CD4-positive, alpha-beta T cell (primary cell): Measurements from ENCODE around the gene SLC10A2. TPM values are rescaled to one million over a fixed set of nuclear protein-coding genes. Genes with fewer than 3 reads are reported as not detected.

ENCODE experiments used
- ATAC-seq: fragments of 200-7000 bp; cut with Tn5 transposase; one replicate; pipeline ENCODE4 v1.10.0; 2022; ENCODE audit warnings: mild to moderate bottlenecking; ENCODE audit not compliant: poor library complexity
- CTCF ChIA-PET: fragments of 350-600 bp; sonication (Branson Sonifier 250); formaldehyde crosslinking; loops from one replicate; lab custom pipeline; 2021; ENCODE audit warnings: antibody characterized with exemption, inconsistent platforms; lab: Charles Lee
- POLR2A ChIA-PET: fragments of 350-600 bp; sonication (Branson Sonifier 250); formaldehyde crosslinking; loops from one replicate; lab custom pipeline; 2021; ENCODE audit warnings: antibody characterized with exemption, inconsistent platforms; lab: Charles Lee
- DNase-seq, 14 experiments: peaks; one replicate each; pipeline ENCODE4 v3.0.0-alpha.2; 2013 to 2020; ENCODE audit warnings: mixed read lengths in 2 of 14
- H3K27ac ChIP-seq, 2 donors: one replicate each; pipeline versions ENCODE4 v1.5.1 to v1.7.0; 2013; ENCODE audit warnings: low read length in 2 of 2, low read depth in 1 of 2, mild to moderate bottlenecking in 1 of 2
- H3K27me3 ChIP-seq, 2 experiments: 1 replicate in 1 of 2; 2 replicates in 1 of 2; pipeline versions ENCODE4 v1.6.1 to v1.7.0; 2013; ENCODE audit warnings: low read length in 2 of 2, control low read depth in 1 of 2, mild to moderate bottlenecking in 1 of 2, moderate library complexity in 1 of 2; ENCODE audit not compliant: insufficient read depth in 2 of 2, control insufficient read depth in 1 of 2
- H3K36me3 ChIP-seq: one replicate; pipeline ENCODE4 v1.6.1; 2013; ENCODE audit warnings: low read length, control low read depth; ENCODE audit not compliant: insufficient read depth
- H3K4me1 ChIP-seq: one replicate; pipeline ENCODE4 v1.6.1; 2013; ENCODE audit warnings: low read length, control low read depth; ENCODE audit not compliant: insufficient read depth
- H3K4me3 ChIP-seq: one replicate; pipeline ENCODE4 v1.5.1; 2013; ENCODE audit warnings: mild to moderate bottlenecking, low read length, moderate library complexity
- H3K9me3 ChIP-seq, 2 experiments: 1 replicate in 1 of 2; 2 replicates in 1 of 2; pipeline versions ENCODE4 v1.6.1 to v1.7.0; 2013; ENCODE audit warnings: low read length in 2 of 2, mild to moderate bottlenecking in 2 of 2, control low read depth in 1 of 2, moderate library complexity in 1 of 2; ENCODE audit not compliant: control insufficient read depth in 1 of 2, insufficient read depth in 1 of 2
- H3K27ac Mint-ChIP-seq: one replicate; pipeline ENCODE4 v1.8.0; 2020; ENCODE audit warnings: mixed read lengths
- H3K27me3 Mint-ChIP-seq: one replicate; pipeline ENCODE4 v1.8.0; 2021; ENCODE audit warnings: mixed read lengths
- H3K36me3 Mint-ChIP-seq: one replicate; pipeline ENCODE4 v1.8.0; 2021; ENCODE audit warnings: low read depth, mixed read lengths
- H3K4me1 Mint-ChIP-seq: one replicate; pipeline ENCODE4 v1.8.0; 2021; ENCODE audit warnings: low read depth, mixed read lengths
- H3K4me3 Mint-ChIP-seq: one replicate; pipeline ENCODE4 v1.8.0; 2020; ENCODE audit warnings: mild to moderate bottlenecking, mixed read lengths
- H3K9me3 Mint-ChIP-seq: one replicate; pipeline ENCODE4 v1.8.0; 2020; ENCODE audit warnings: mixed read lengths
- intact Hi-C, 2 experiments: fragments of 100-400 bp; cut with DNase I in 1 of 2; cut with micrococcal nuclease in 1 of 2; formaldehyde crosslinking; loops; one replicate each; pipeline versions ENCODE4 v1.15.1 to v1.9.0; 2023 to 2025; cut with DNase I, micrococcal nuclease
- total RNA-seq, 174 experiments: library from RNA in 2 of 174; stranded (reverse) in 2 of 174; gene quantifications; one replicate each; pipeline ENCODE4 v1.2.3 and lab custom pipeline; 2021 to 2026
- TF ChIP-seq, protein P1 (sequence below): fragments of 200-600 bp; IDR thresholded peaks from one replicate; pipeline ENCODE4 v1.8.0; 2022; ENCODE audit warnings: antibody characterized with exemption, mild to moderate bottlenecking

The SLC10A2 gene
- total RNA-seq, 2 experiments from 2014 or later = not detected

DNA sequence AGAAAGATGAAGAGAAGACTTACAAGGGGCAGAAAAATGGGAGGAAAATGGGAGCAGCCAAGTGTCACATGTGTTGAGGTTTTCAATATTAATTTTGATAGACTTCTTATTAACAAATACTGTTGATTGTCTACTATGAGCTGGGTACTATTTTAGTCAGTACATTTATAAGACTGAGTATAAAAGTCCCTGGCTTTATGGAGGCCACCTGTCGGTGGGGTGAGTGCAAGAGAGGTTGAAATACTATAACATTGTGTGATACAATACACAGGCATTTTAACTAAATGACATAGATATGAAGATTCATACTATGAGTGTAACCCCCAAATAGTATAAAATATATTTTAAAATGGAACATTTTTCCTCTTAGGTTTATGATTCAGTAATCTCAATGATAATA, 29.9 kb downstream of the SLC10A2 start:
- Histone ChIP-seq H3K9me3 (peaks cover 0 to 3% of the 10 kb centered on the region in 2 experiments), H3K4me3 (no peak overlapping the region), H3K4me1 (no peaks in the 10 kb centered on the region), H3K27ac (no peak overlapping the region), H3K27me3 (no peaks in the 10 kb centered on the region), H3K36me3 (no peaks in the 10 kb centered on the region)
- DNase-seq (no peak), ATAC-seq (no peak)
- Mint-ChIP-seq H3K27ac (no peak overlapping the region), H3K36me3 (no peaks in the 10 kb centered on the region), H3K4me1 (no peaks in the 10 kb centered on the region), H3K9me3 (peaks cover 1% of the 10 kb centered on the region), H3K27me3 (peaks cover 4% of the 10 kb centered on the region), H3K4me3 (no peak overlapping the region)
- TF ChIP-seq, protein P1, sequence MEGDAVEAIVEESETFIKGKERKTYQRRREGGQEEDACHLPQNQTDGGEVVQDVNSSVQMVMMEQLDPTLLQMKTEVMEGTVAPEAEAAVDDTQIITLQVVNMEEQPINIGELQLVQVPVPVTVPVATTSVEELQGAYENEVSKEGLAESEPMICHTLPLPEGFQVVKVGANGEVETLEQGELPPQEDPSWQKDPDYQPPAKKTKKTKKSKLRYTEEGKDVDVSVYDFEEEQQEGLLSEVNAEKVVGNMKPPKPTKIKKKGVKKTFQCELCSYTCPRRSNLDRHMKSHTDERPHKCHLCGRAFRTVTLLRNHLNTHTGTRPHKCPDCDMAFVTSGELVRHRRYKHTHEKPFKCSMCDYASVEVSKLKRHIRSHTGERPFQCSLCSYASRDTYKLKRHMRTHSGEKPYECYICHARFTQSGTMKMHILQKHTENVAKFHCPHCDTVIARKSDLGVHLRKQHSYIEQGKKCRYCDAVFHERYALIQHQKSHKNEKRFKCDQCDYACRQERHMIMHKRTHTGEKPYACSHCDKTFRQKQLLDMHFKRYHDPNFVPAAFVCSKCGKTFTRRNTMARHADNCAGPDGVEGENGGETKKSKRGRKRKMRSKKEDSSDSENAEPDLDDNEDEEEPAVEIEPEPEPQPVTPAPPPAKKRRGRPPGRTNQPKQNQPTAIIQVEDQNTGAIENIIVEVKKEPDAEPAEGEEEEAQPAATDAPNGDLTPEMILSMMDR = no peak
- intact Hi-C loops = no loop called here
- ChIA-PET CTCF (no interaction called here), POLR2A (no interaction called here)

GRCh38 chr13:103033999-103034398, 32.2 kb downstream of the SLC10A2 start:
- no peaks in the 10 kb centered on the region for H3K4me1 ChIP-seq

DNA sequence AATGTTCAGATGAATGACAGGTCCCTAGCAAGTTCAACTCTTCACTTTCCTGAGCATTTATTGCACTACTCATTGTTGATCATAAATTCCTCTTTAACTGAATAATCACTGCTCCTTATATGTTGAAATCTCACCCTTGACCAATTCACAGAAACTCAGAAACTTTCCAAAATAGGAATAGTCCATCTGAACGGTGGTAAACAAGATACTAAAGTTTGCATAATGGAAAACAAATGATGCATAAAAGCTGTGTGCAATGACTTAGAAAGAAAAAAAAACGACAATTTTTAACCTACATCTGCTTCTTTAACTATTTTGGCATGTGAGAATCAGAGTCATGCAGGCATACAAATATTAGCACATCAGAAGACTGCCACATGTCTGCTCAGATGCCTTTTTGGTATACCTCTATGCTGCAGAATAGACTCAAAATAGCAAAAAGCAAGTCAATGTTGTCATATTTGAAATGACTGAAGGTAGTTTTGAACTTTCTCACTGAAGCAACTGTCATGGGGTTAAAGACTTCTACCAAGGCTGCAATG, 34.8 kb downstream of the SLC10A2 start:
- Mint-ChIP-seq H3K27me3 (peaks cover 11% of the 10 kb centered on the region), H3K36me3 (no peaks in the 10 kb centered on the region), H3K9me3 (peaks cover 11% of the 10 kb centered on the region), H3K4me1 (no peaks in the 10 kb centered on the region), H3K4me3 (no peak overlapping the region), H3K27ac (no peak overlapping the region)
- no peaks in the 10 kb centered on the region for H3K36me3 ChIP-seq
- no peaks in the 10 kb centered on the region for H3K27me3 ChIP-seq
- intact Hi-C loops = no loop called here
- POLR2A ChIA-PET = no interaction called here
- H3K9me3 ChIP-seq = peaks cover 7 to 22% of the 10 kb centered on the region in 2 experiments
- H3K4me3 ChIP-seq = no peak overlapping the region
- ATAC-seq = no peak
- no peak for DNase-seq
- H3K27ac ChIP-seq = no peak overlapping the region
- H3K4me1 ChIP-seq = no peaks in the 10 kb centered on the region
- CTCF ChIA-PET = no interaction called here
- TF ChIP-seq, protein P1 = no peak

More at GRCh38 chr13:103033999-103034398, 32.2 kb downstream of the SLC10A2 start:
- Mint-ChIP-seq H3K27me3 (peaks cover 11% of the 10 kb centered on the region), H3K27ac (no peak overlapping the region), H3K9me3 (peaks cover 5% of the 10 kb centered on the region), H3K4me3 (no peak overlapping the region), H3K4me1 (no peaks in the 10 kb centered on the region), H3K36me3 (no peaks in the 10 kb centered on the region)
- POLR2A ChIA-PET = no interaction called here
- no peak overlapping the region for H3K27ac ChIP-seq
- intact Hi-C loops = no loop called here
- no peaks in the 10 kb centered on the region for H3K27me3 ChIP-seq
- no peak overlapping the region for H3K4me3 ChIP-seq
- ATAC-seq (no peak), DNase-seq (no peak)
- H3K36me3 ChIP-seq = no peaks in the 10 kb centered on the region
- H3K9me3 ChIP-seq = peaks cover 0 to 13% of the 10 kb centered on the region in 2 experiments
- CTCF ChIA-PET = no interaction called here
- TF ChIP-seq, protein P1 = no peak
